ENCODE data around the gene MOB3B. TPM values are rescaled to one million over a fixed set of nuclear protein-coding genes. Genes with fewer than 3 reads are reported as not detected.
"Not testable (repeated sequence)": the region's sequence is repeated elsewhere in the genome, so short reads cannot be mapped to it uniquely, and the experiment has no call there.

Gene MOB3B
- total RNA-seq, 3 donors from 2014 or later: 12.8 to 19.3 (median 13.1) TPM

GRCh38 chr9:27510780-27511179 is 18.8 kb downstream of the MOB3B start:
- no peaks in the 10 kb centered on the region for H3K9me3 ChIP-seq
- no peak overlapping the region for H3K4me3 ChIP-seq
- no peak overlapping the region for H3K27ac ChIP-seq
- no peak for TF ChIP-seq POLR2AphosphoS5 (IDR thresholded peaks at IDR 0.05)
- TF ChIP-seq CTCF (IDR thresholded peaks at IDR 0.05): no peak
- no peak for TF ChIP-seq POLR2A (IDR thresholded peaks at IDR 0.05)
- intact Hi-C loops (cut with DNase I; ENCODE audit: low total_unique reads): no loop called here
- H3K36me3 ChIP-seq: no peaks in the 10 kb centered on the region
- no peaks in the 10 kb centered on the region for H3K27me3 ChIP-seq
- no peaks in the 10 kb centered on the region for H3K4me1 ChIP-seq
- no peak for DNase-seq (ENCODE audit: low spot score in 2 of 2)

GRCh38 chr9:27506981-27507380 is 22.6 kb downstream of the MOB3B start:
- H3K9me3 ChIP-seq: no peaks in the 10 kb centered on the region
- H3K36me3 ChIP-seq: no peaks in the 10 kb centered on the region
- intact Hi-C loops (cut with DNase I; ENCODE audit: low total_unique reads): no loop called here
- no peak for TF ChIP-seq POLR2AphosphoS5 (IDR thresholded peaks at IDR 0.05)
- no peak for TF ChIP-seq POLR2A (IDR thresholded peaks at IDR 0.05)
- no peak for TF ChIP-seq CTCF (IDR thresholded peaks at IDR 0.05)
- no peak overlapping the region for H3K27ac ChIP-seq
- H3K27me3 ChIP-seq: no peaks in the 10 kb centered on the region
- no peak for DNase-seq (ENCODE audit: low spot score in 2 of 2)
- no peaks in the 10 kb centered on the region for H3K4me1 ChIP-seq
- no peak overlapping the region for H3K4me3 ChIP-seq

GRCh38 chr9:27505744-27506161 is 23.9 kb downstream of the MOB3B start:
- H3K36me3 ChIP-seq: no peaks in the 10 kb centered on the region
- intact Hi-C loops (cut with DNase I; ENCODE audit: low total_unique reads): no loop called here
- H3K4me3 ChIP-seq: no peak overlapping the region
- TF ChIP-seq CTCF (IDR thresholded peaks at IDR 0.05): no peak
- no peak for TF ChIP-seq POLR2AphosphoS5 (IDR thresholded peaks at IDR 0.05)
- no peak for TF ChIP-seq POLR2A (IDR thresholded peaks at IDR 0.05)
- H3K27me3 ChIP-seq: no peaks in the 10 kb centered on the region
- DNase-seq (ENCODE audit: low spot score in 2 of 2): no peak
- no peaks in the 10 kb centered on the region for H3K4me1 ChIP-seq
- no peak overlapping the region for H3K27ac ChIP-seq
- no peaks in the 10 kb centered on the region for H3K9me3 ChIP-seq

GRCh38 chr9:27504259-27504658 is 25.4 kb downstream of the MOB3B start:
- Histone ChIP-seq H3K4me1 (no peaks in the 10 kb centered on the region), H3K36me3 (no peaks in the 10 kb centered on the region), H3K4me3 (no peak overlapping the region), H3K27me3 (no peaks in the 10 kb centered on the region), H3K27ac (no peak overlapping the region), H3K9me3 (no peaks in the 10 kb centered on the region)
- intact Hi-C loops (cut with DNase I; ENCODE audit: low total_unique reads): no loop called here
- TF ChIP-seq CTCF (IDR thresholded peaks at IDR 0.05) (no peak), POLR2AphosphoS5 (IDR thresholded peaks at IDR 0.05) (no peak), POLR2A (IDR thresholded peaks at IDR 0.05) (no peak)
- no peak for DNase-seq (ENCODE audit: low spot score in 2 of 2)

GRCh38 chr9:27503623-27504022 is 26.0 kb downstream of the MOB3B start:
- DNase-seq (ENCODE audit: low spot score in 2 of 2): no peak
- Histone ChIP-seq H3K27me3 (no peaks in the 10 kb centered on the region), H3K4me1 (no peaks in the 10 kb centered on the region), H3K36me3 (no peaks in the 10 kb centered on the region), H3K9me3 (no peaks in the 10 kb centered on the region), H3K4me3 (no peak overlapping the region), H3K27ac (no peak overlapping the region)
- intact Hi-C loops (cut with DNase I; ENCODE audit: low total_unique reads): no loop called here
- TF ChIP-seq CTCF (IDR thresholded peaks at IDR 0.05) (no peak), POLR2A (IDR thresholded peaks at IDR 0.05) (no peak), POLR2AphosphoS5 (IDR thresholded peaks at IDR 0.05) (no peak)

GRCh38 chr9:27500902-27501301 is 28.7 kb downstream of the MOB3B start:
- H3K36me3 ChIP-seq; H3K9me3 ChIP-seq; intact Hi-C loops (cut with DNase I; ENCODE audit: low total_unique reads); H3K4me3 ChIP-seq; H3K4me1 ChIP-seq; H3K27ac ChIP-seq; H3K27me3 ChIP-seq; DNase-seq (ENCODE audit: low spot score in 2 of 2): not testable (repeated sequence)
